22Rv1 (cell line): ENCODE data around the gene KRT16.

Experiments
- CTCF ChIP-seq: fragments of 450-650 bp; IDR thresholded peaks from 2 replicates; pipeline ENCODE4 v1.5.1; 2017; ENCODE audit warnings: mild to moderate bottlenecking
- ZFX ChIP-seq: fragments of 450-650 bp; IDR thresholded peaks from 2 replicates; pipeline ENCODE4 v1.6.1; 2017; ENCODE audit warnings: antibody characterized with exemption, borderline replicate concordance

DNA sequence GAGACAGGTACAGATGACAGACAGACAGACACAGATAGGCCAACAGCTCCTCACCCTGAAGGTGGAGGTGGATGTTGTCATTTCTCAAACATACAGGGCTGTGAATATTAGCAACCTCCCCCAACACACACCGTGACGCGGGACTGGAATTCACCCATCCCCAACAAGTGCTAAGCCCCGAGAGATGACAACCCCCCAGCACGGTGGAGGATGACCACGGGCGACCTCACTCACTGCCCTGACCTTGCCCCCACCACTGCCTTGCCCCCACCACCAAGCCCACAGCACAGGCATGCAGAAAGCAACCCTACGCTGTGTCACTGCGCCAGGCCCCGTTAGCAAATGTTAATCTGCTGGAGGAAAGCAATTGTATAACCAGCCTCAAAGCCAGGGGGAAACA lies 16.7 kb upstream of the KRT16 start:
- TF ChIP-seq CTCF, result no peak
- TF ChIP-seq ZFX, result no peak
